Breast epithelium (tissue), 4 donors: ENCODE data around the gene DYNLT1. TPM values are rescaled to one million over a fixed set of nuclear protein-coding genes. Genes with fewer than 3 reads are reported as not detected.
"Not testable (repeated sequence)": the region's sequence is repeated elsewhere in the genome, so short reads cannot be mapped to it uniquely, and the experiment has no call there.

Experiments used
- DNase-seq, 2 donors: peaks; one replicate each; pipeline ENCODE4 v3.0.0-alpha.2; 2019; ENCODE audit warnings: low spot score in 2 of 2
- H3K27ac ChIP-seq, 2 donors: fragments of 200-600 bp; sonication (generic) in 1 of 2; one replicate each; pipeline ENCODE4 v1.5.1; 2016 to 2019; ENCODE audit warnings: mild to moderate bottlenecking in 1 of 2
- H3K27me3 ChIP-seq, 2 donors: fragments of 200-600 bp; sonication (generic) in 1 of 2; one replicate each; pipeline versions ENCODE4 v1.5.1 to v1.6.0; 2017 to 2019; ENCODE audit warnings: control low read depth in 1 of 2, mild to moderate bottlenecking in 1 of 2
- H3K36me3 ChIP-seq: fragments of 200-600 bp; one replicate; pipeline ENCODE4 v1.5.1; 2019
- H3K4me1 ChIP-seq, 2 donors: fragments of 200-600 bp; sonication (generic); one replicate each; pipeline ENCODE4 v1.5.1; 2016 to 2019; ENCODE audit warnings: control low read depth in 1 of 2
- H3K4me3 ChIP-seq, 3 donors: fragments of 200-600 bp; sonication (generic); 1 replicate in 2 of 3; 2 replicates in 1 of 3; pipeline ENCODE4 v1.5.1; 2016 to 2019; ENCODE audit warnings: mild to moderate bottlenecking in 3 of 3, moderate library complexity in 2 of 3
- H3K9me3 ChIP-seq, 2 donors: fragments of 200-600 bp; sonication (generic) in 1 of 2; one replicate each; pipeline ENCODE4 v1.5.1; 2016 to 2019; ENCODE audit warnings: control low read depth in 1 of 2
- POLR2A ChIP-seq: fragments of 450-650 bp; IDR thresholded peaks from one replicate; pipeline ENCODE4 v1.6.1; 2016; ENCODE audit warnings: antibody characterized with exemption, mild to moderate bottlenecking, moderate library complexity
- POLR2AphosphoS5 ChIP-seq, 3 donors: sonication (generic); formaldehyde crosslinking; IDR thresholded peaks; one replicate each; pipeline ENCODE4 v1.6.1; 2017; ENCODE audit warnings: antibody characterized with exemption in 3 of 3
- intact Hi-C: fragments of 100-400 bp; cut with DNase I; formaldehyde crosslinking; loops from one replicate; pipeline ENCODE4 v1.15.1; 2023; ENCODE audit warnings: low total_unique reads
- total RNA-seq, 3 donors: library from RNA; depleted of rRNA; stranded (reverse); fragments of >200 nt; gene quantifications; one replicate each; pipeline ENCODE4 v1.1.0, GENCODE V29; 2016
- TF ChIP-seq, protein P1 (sequence below), 3 donors: fragments of 450-650 bp; IDR thresholded peaks; one replicate each; pipeline ENCODE4 v1.5.1; 2016 to 2017; ENCODE audit warnings: antibody characterized with exemption in 3 of 3, mild to moderate bottlenecking in 3 of 3, moderate library complexity in 3 of 3

The DYNLT1 gene
- total RNA-seq, 3 donors from 2014 or later, result 48.2 to 76.1 (median 73.4) TPM

GRCh38 chr6:158655569-158656450, 11.3 kb upstream of the DYNLT1 start:
- no peak overlapping the region for H3K27ac ChIP-seq
- intact Hi-C loops, result no loop called here

GRCh38 chr6:158654960-158655489, 10.5 kb upstream of the DYNLT1 start:
- intact Hi-C loops, result no loop called here
- no peak for DNase-seq
- H3K4me3 ChIP-seq, result no peak overlapping the region
- no peaks in the 10 kb centered on the region for H3K9me3 ChIP-seq
- no peaks in the 10 kb centered on the region for H3K36me3 ChIP-seq
- no peak for TF ChIP-seq POLR2A
- TF ChIP-seq, protein P1, sequence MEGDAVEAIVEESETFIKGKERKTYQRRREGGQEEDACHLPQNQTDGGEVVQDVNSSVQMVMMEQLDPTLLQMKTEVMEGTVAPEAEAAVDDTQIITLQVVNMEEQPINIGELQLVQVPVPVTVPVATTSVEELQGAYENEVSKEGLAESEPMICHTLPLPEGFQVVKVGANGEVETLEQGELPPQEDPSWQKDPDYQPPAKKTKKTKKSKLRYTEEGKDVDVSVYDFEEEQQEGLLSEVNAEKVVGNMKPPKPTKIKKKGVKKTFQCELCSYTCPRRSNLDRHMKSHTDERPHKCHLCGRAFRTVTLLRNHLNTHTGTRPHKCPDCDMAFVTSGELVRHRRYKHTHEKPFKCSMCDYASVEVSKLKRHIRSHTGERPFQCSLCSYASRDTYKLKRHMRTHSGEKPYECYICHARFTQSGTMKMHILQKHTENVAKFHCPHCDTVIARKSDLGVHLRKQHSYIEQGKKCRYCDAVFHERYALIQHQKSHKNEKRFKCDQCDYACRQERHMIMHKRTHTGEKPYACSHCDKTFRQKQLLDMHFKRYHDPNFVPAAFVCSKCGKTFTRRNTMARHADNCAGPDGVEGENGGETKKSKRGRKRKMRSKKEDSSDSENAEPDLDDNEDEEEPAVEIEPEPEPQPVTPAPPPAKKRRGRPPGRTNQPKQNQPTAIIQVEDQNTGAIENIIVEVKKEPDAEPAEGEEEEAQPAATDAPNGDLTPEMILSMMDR (IDR thresholded peaks at IDR 0.05), result no peak
- TF ChIP-seq POLR2AphosphoS5 (IDR thresholded peaks at IDR 0.05), result no peak
- no peaks in the 10 kb centered on the region for H3K27me3 ChIP-seq
- peak overlapping the region in 1 of 2 donors; percentile 45 for H3K27ac ChIP-seq
- no peaks in the 10 kb centered on the region for H3K4me1 ChIP-seq

More at GRCh38 chr6:158655569-158656450, 11.3 kb upstream of the DYNLT1 start:
- Histone ChIP-seq H3K27me3 (no peaks in the 10 kb centered on the region), H3K4me1 (no peaks in the 10 kb centered on the region), H3K9me3 (no peaks in the 10 kb centered on the region), H3K4me3 (no peak overlapping the region), H3K36me3 (no peaks in the 10 kb centered on the region)
- TF ChIP-seq POLR2A (no peak), POLR2AphosphoS5 (IDR thresholded peaks at IDR 0.05) (no peak)
- TF ChIP-seq, protein P1 (IDR thresholded peaks at IDR 0.05), result no peak
- no peak for DNase-seq

GRCh38 chr6:158654498-158654897, 10.0 kb upstream of the DYNLT1 start:
- Histone ChIP-seq H3K4me3 (no peak overlapping the region), H3K27ac (peak overlapping the region; percentile 45 to 58), H3K9me3 (no peaks in the 10 kb centered on the region), H3K4me1 (no peaks in the 10 kb centered on the region), H3K27me3 (no peaks in the 10 kb centered on the region), H3K36me3 (no peaks in the 10 kb centered on the region)
- no peak for TF ChIP-seq POLR2A
- TF ChIP-seq, protein P1 (IDR thresholded peaks at IDR 0.05), result no peak
- TF ChIP-seq POLR2AphosphoS5 (IDR thresholded peaks at IDR 0.05), result no peak
- DNase-seq, result no peak
- intact Hi-C loops, result no loop called here

- no peaks in the 10 kb centered on the region for H3K27me3 ChIP-seq
- H3K4me1 ChIP-seq, result no peaks in the 10 kb centered on the region
- no peak for TF ChIP-seq POLR2A
- TF ChIP-seq, protein P1 (IDR thresholded peaks at IDR 0.05), result no peak
- intact Hi-C loops, result no loop called here
- no peaks in the 10 kb centered on the region for H3K36me3 ChIP-seq
- DNase-seq, result peak in 1 of 2 donors; percentile 55
- peak overlapping the region; percentile 45 to 58 for H3K27ac ChIP-seq
- no peaks in the 10 kb centered on the region for H3K9me3 ChIP-seq
- H3K4me3 ChIP-seq, result no peak overlapping the region
Observed at GRCh38 chr6:158653577-158654354, 9.2 kb upstream of the DYNLT1 start.

DNA sequence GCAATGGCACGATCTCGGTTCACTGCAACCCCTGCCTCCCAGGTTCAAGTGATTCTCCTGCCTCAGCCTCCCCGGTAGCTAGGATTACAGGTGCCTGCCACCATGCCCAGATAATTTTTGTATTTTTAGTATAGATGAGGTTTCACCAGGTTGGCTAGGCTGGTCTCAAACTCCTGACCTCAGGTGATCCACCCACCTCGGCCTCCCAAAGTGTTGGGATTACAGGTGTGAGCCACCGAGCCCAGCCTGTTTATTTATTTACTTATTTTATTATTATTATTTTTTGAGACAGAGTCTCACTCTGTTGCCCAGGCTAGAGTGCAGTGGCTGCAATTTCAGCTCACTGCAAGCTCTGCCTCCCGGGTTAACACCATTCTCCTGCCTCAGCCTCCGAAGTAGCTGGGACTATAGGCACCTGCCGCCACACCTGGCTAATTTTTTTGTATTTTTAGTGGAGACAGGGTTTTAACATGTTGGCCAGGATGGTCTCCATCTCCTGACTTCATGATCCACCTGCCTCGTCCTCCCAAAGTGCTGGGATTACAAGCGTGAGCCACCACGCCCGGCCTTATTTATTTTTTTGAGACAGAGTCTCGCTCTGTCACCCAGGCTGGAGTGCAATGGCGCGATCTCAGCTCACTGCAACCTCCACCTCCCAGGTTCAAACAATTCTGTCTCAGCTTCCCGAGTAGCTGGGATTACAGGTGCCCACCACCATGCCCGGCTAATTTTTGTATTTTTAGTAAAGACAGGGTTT, 7.6 kb upstream of the DYNLT1 start:
- DNase-seq, intact Hi-C loops, H3K9me3 ChIP-seq, H3K36me3 ChIP-seq, H3K4me1 ChIP-seq, H3K4me3 ChIP-seq, H3K27me3 ChIP-seq, H3K27ac ChIP-seq: not testable (repeated sequence)
